GM21717 (cell line): ENCODE measurements around the gene AGAP1.

ENCODE experiments used
- ATAC-seq: cut with Tn5 transposase; IDR thresholded peaks from one replicate; pipeline ENCODE4 v1.9.1; 2021; ENCODE audit warnings: mild to moderate bottlenecking, moderate library complexity; ENCODE audit not compliant: unreplicated experiment

The AGAP1 gene

DNA sequence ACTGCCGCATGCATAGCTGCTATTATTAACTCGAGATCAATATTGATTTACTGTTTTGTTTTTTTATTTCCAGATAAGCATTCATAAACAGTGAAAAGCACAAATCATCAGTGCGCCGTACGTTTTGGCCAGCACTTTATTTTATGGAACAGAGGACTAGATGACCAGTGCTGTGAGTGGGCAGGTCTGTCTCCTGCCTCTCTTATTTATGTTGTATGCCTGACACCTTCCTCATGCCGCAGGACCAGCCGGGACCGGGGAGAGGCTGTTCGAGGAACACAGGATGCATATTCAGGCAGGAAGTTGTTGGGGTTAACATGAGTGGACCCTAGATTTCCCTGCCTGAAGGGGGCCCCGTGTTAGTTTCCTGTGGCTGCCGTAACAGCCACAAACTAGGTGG is 72.6 kb downstream of the AGAP1 start:
- ATAC-seq = no peak

DNA sequence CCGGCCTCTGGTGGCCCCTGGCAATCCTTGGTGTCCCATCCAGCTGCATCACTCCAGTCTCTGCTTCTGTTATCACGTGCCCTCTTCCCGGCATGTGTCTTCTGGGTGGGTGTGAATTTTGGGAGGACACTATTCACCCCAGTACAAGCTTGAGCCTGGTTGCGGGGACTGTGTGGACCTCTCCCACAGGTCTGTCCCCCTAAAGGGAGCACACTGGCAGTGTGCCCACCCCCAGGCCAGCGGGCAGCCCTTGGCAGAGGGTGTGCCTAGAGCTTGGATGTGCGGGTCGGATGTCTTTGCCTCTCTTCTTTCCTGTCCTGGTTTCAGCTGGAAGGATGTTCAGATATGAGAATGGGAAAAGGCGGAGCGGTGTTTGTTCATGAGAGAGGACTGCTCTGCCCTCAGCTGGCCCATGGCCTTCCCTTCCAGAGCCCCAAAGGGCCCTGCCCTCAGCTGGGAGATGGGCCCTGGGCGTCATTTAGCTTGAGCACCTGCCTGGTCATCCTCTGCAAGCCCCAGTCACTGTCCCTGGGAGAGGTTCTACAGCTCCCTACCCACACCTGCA is 73.2 kb downstream of the AGAP1 start:
- ATAC-seq = no peak

DNA sequence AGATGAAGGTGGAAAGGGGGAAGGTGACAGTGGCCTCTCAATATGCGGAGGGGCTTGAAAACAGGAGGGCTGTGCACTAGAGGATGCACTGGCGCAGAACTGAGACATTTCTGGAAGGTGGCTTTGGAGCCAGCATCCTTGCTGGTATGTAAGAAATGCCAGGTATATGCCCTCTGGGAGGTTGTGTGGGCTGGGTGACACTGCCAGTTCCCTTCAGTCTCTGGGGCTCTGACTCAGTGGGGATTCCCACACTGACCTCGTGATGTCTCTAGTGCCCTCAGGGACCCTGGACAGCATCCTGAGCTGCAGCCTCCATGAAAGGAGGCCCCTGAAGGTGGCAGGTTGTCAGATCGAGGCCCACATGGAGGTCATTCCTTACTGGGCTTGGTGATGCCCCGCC is 74.0 kb downstream of the AGAP1 start:
- ATAC-seq = no peak

DNA sequence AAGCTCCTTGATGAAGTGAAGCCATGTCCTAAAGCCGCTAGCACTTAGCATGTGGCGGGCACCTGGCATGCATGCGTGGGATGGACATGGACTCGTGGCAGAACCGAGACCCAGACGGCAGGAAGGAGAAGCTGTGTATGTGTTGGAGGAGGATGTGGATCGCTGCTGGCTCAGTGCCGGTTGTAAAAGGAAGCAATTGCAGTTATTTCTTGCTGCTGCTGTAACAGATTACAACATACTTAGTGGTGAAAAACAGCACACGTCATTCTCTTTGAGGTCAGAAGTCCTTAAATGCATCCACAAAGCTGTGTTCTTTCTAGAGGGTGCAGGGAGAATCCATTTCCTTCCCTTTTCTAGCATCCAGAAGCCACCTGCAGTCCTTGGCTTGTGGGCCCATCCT is 74.6 kb downstream of the AGAP1 start:
- no peak for ATAC-seq

DNA sequence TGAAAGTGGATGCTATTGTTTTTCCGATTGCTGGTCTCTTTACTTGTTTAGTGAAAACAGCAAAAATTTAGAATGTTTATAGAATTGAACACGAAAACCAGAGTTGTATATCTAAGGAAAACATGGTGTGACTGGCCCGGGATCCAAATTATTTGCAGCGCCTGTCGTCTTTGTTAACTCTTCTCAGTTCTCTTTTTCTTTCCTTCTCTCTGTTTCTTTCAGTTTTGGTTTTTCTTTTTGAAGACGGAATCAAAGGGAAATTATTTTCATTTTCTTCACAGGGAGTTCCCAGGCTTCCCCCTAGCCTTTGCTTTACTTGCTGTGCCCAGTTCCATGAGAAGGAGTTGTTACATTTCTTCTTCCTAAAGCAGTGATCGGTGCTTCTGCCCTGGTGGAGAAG is 76.0 kb downstream of the AGAP1 start:
- ATAC-seq = no peak

DNA sequence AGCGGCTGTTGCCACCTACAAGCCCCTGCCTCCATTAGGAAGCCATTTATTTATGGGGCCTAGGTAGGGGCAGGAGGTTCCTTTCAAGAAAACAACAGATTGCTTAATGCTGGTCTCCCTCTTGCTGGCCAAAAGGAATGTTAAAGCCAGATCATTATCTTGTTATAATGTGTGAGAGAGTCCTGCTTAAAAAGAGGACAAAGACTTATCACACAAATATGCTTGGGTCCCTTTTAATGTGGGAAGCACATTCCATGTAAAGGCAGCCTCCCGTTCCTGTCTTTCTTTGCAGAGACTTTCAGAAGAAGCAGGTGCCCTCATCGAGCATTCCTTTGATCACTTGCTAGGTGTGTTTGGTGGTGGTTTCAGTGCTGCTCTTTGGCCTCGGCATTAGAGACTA is 76.4 kb downstream of the AGAP1 start:
- ATAC-seq = no peak

DNA sequence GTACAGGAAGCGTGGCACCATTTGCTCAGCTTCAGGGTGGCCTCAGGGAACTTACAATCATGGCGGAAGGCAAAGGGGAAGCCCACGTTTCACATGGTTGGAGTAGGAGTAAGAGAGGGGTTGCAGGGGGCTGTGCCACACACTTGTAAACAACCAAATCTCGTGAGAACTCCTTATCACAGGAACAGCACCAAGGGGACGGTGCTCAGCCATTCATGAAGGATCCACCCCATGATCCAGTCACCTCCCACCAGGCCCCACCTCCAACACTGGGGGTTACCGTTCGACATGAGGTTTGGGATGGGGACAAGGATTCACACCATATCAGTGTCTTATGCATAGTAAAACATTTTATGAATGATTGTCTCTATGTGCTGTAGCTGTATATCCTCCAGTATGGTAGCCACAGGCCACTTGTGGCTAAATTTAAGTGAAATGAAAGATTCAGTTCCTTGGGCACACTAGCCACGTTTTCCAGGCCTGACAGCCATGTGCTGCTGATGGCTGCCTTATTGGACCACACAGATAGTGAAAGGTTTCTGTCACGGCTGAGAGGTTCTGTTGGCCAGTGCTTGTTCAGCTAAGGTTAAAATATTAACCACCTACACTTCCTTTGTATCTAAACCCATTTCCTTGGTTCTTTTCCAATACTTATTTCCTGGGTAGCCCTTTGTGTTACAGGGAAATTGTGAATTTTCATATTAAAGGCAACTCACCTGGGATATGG is 77.3 kb downstream of the AGAP1 start:
- ATAC-seq = no peak

DNA sequence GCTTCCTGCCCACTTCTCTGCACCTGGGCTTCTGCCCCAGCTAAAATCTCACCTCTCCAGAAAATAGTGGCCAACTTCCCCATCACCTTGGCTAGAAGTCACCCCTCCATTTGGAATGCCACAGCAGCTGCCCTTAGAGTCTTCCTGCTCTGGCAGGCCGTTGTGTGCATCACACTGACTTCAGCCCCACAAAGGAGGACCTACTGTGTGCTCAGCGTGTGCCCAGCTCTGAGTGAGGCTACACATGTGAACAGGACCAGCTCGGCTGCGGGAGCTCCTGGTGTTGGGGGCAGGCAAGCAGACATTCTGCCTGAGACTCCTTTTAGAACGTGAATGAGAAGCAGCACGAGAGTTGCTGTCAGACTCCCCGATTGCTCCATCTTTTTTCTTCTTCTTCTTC is 78.7 kb downstream of the AGAP1 start:
- ATAC-seq = no peak

DNA sequence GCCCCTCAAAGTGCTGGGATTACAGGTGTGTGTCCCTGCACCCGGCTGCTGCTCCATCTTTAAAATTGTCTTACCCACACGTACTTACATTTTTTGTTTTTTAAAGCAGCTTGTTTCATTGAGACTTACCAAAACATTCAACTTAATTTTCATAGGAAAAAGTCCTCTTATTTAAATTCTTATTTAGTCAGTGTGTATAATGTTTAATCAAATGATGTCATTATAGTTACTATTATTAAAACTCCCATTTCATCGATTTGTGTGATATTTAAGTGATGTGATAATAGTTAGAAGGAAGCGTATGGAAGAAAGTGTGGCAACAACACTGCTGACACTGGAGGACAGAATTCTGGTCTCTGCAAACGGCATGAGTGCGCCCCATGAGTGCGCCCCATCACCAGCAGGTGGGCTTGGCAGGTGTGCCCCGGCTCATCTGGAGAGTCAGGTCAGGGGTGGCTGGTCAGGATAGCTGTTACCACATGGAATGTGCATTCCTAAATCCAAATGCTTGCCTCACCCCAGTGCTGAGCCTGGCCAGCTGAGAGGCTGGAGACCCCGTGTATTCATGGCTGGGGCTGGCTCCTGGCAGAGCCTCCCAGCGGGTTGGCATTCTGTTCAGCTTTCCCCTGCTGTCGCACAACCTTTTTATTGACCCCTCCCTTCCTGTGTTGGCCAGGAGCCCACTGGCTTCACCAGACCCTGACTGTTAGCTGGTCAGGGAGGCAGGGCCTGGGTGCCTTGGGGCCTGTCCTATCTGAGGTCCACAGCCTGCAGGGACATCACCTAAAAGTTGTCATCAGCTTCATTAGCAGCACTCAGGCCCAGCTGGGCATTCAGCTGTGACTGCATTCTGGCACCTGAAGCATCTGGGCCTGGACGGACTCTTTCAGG is 79.7 kb downstream of the AGAP1 start:
- ATAC-seq = no peak

DNA sequence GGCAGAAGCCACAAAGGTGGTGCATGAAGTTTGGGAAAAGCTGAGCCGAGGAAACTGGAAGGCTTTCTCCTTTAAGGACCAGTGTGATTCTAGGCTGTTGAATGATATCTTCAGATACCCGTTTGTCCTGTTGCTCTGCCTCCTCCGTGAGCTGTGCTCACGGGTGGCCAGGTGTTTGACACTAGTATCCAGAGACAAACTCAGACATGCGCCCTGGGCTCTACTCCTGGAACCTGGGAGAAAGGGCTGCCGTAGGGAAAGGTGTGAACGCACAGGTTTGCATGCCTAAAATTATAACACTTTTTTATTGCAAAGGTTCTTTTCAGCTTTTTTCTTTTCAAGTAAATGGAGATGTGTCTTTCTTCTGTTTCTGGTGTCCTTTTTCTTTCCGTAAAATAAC is 81.6 kb downstream of the AGAP1 start:
- ATAC-seq = no peak

DNA sequence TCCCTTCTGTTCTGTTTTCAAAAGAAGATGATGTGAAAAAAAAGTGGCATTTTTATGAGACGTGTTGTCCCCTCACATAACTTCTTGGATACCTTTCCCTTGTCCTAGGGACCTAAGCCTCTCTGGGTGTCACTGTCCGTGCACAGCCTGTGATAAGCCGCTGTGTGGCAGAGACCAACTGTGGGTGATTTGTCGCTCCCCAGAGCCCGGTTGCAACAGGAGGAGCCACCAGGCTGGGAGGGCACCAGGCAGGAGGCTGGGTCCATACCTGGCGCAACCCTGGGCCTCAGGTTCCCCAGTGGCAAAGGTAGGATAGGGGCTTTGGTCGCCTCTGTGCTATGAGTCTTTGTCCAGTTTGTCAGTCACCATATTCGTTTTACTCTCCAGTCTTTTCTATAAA is 82.1 kb downstream of the AGAP1 start:
- no peak for ATAC-seq

DNA sequence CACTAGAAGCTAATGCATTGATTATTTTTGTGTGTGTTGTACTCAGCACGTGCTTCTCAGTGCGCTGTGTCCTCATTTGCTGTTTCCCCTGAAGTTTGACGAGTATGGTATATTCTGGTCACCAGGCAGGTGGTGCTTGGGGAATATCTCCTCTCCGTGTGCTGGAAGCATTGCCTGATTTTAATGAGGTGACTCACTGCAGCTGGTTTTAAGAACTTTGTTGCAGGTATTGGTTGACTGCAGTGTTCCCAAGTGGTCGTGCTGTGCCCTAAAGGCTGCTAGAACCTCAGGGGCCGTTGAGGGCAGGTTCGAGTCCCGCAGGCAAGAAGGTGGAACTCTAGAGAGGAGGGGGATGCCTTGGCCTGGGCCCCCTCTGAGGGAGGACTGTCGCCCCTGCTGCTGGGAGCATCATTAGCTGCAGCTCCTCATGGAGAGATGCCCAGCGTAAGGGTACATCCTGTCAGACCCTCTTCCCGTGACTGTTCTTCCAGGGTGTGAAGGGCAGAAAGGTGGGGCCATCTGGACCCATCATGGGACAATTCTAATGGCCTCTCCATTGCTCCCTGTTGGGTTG is 82.6 kb downstream of the AGAP1 start:
- ATAC-seq = no peak

DNA sequence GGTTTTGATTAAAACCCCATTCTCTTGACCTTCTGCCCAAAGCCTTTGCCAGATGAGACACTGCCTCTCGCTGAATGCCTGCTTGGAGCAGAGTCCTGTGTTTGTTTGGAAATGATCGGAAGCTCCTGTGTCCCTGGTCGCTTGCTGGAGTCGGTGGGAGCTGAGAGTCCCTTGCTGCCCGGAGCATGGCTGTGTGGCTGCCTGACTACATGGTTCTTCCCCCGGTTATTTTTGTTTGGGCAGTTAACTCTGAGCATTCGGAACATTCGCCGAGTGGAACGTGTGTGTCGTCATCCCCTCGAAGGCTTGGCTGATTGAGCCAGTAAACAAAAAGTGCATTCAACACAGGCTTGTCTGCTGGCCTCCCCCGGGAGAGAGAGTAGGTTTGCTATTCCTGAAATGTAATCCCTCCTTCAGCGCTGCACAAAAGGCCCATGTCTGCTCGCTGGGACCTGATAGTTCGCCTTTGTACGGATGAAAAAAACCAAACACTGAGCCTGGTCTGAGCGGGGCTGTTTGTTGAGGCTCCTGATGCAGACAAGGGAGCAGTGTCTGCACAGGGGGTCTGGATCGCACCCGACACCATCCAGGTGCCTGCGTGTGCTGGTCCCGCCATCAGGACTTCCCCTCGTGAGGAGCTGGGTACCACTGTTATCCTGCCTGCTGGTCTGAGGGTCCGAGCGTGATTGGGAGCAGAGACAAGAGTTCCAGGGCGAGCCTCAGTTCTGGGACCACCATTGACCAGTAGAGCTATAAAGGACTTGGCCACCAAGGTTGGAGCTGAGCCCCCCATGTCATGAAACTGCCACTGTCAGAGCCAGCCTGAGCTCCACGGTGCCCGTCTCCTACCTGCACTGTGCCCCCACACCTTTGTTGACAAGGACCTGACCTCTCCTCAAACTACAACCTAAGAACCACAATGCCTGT is 83.8 kb downstream of the AGAP1 start:
- no peak for ATAC-seq

DNA sequence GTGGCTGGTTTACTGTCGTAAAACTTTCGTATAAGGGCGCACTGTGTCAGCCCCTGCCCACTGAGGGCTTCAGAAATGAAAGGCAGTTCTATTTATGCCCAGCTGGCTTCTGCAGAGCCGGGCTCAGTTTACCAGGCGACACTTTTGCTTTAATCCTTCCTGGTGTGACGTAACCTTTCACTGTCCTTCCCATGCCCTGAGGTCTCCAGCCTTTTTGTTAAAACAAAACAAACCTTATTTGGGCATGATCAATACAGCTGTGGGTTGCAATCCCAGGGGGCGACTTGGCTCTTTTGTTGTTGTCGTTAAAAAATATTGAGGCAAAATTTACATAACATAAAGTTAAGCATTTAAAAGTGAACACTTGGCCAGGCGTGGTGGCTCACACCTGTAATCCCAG is 85.3 kb downstream of the AGAP1 start:
- no peak for ATAC-seq

DNA sequence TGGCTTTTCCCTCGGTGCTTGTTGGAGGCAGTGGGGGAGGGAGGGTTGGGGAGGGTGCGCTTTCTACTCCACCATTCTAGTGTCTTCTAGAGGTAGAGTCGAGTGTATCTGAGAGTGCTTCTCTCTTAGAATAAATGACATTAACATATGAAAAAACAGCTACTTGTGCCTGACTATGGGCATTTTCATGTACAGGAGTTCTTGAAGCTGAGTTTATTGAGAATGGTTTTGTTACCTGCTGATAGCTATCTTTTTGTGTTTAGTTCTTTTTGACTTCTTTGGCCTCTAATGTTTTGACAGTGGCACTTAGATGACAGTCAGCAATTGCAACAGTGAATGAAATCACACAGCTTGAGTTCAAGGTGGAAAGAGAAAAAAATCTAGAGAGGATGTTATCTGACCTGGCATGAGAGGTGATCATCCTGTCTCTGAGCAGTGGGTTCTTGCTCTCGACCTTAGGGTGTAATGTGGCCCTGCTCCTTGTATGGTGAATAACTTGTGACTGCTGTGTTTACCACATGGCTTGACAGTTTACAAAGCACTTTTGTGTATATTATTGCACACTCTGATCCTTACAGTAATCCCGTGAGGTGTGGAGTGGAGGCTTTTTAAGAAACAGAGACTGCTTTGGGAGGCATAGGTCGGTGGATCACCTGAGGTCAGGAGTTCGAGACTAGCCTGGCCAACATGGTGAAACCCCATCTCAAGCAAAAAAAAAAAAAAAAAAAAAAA is 86.7 kb downstream of the AGAP1 start:
- no peak for ATAC-seq

DNA sequence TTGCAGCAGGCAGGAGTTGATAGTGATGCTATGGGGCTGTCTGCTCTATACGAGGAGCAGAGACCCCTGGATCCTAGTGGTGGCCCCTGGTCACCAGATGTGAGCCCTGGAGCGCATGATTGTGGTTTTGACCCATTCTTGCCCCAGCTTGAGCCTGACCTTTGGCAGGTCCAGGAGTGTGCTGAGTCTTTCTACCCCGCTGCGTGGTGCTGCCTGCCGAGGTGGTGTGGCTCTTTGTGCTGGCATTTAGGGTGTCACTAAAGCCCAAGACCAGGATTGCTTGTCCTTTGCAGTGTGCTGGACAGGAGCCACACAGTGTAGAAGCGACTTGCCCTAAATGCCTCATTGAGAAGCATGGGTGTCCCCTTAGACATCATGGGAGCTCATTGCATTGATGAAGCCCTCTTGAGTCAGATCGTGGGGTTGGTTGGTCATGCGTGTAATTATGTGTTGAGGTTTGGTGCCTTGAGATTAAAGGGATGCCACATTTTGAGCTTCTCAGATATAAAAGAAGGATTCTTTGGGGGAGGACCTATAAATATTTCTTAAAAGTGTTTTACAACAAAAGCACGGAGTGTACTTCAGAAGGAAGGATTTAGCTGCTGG is 88.3 kb downstream of the AGAP1 start:
- ATAC-seq = no peak

DNA sequence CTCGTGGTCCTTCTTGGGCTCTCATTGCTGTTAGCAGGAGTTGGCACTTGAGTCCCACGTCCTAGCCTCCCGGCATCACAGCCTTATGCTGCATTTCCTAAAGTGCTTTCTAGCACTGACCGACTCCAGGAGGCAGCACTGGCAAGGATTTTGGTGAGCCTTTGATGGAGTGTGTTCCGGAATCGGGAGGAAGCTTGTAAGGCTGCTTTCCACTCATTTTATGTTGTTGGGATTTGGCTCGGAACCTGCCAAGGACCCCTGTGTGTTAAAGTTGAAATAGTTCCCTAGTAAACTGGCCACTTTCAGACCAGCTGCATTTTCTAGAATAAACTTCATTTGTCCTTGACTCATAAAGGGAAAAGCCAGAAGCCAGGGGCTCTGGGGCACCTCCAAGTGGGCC is 88.9 kb downstream of the AGAP1 start:
- ATAC-seq = no peak

DNA sequence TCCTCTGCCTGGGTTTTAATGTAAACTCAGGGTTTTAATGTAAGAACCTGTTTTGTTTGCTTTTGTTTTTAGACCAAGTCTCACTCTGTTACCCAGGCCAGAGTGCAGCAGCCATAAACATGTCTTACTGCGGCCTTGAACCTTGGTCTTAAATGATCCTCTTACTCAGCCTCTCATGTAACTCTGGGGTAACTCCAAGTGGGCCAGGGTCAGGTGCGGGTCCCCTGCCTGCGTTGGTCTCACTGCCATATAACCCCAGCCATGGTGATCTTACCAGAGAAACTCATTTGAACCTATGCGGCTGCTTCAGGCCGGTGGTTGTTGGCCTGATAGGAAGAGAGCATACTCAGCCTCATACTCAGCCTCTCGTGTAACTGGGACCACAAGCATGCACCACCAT is 89.3 kb downstream of the AGAP1 start:
- no peak for ATAC-seq

DNA sequence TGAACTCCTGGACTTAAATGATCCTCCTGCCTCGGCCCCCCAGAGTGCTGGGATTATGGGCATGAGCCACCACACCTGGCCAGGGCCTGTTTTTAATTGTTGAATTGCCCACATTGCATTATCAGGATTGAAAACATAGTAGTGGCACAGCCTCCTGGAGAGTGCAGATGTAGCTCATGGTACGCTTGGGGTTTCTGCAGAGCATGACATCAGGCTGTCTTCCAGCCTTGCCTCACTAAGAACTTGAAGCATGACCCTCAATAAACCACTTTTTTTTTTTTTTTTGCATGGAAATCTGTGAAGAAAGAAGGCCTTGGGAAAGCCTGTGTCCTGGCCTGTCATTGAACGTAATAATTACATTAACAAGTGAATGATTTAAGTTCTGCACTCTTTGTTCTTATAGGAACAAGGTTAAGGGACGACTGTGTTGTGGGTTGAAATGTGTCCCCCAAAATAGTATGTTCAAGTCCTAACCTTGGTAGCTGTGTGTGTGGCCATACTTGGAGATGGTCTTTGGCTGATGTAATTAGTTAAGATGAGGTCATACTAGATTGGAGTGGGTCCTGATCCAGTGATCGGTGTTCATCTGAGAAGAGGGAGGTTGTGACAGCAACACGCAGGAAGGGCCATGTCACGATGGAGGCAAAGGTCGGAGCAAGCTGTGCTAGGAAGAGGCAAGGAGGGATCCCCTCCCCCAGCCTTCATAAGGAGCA is 90.2 kb downstream of the AGAP1 start:
- no peak for ATAC-seq
